Measurements from ENCODE around the gene CAMK1.

The CAMK1 gene

DNA sequence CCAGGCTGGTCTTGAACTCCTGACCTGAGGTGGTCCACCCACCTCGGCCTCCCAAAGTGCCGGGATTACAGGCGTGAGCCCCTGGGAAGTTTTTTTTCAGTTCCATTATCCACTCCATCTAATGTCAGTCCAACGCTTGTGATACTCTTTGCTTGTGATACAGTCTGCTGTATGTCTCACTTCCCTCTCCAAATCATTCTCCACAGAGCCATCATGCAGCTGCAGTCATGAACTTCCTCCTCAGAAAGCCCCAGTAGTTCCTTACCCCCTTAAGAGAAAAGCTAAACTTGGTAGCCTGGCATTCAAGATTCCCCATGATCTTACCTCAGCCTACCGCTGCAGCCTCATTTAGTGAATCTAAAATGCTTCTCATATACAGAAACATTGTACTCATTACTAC is 25.5 kb upstream of the CAMK1 start:
- in situ Hi-C loops (cut with HindIII; ENCODE audit: low pct_ligation_motif_present, low pct_unique_long_range_greater_than_20kb, low sequenced_read_pairs), result no loop called here
- no peak for DNase-seq

DNA sequence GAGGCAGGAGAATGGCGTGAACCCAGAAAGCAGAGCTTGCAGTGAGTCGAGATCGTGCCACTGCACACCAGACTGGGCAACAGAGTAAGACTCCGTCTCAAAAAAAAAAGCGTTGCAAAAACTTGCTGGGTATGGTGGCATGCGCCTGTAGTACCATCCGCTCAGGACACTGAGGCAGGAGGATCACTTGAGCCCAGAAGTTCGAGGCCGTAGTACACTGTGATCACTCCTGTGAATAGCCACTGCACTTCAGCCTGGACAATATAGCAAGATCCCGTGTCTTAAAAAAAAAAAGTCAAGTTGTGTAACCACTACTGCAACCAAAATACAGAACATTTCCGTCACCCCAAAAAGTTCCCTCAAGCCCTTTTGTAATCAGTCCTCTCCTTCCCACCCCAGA is 24.7 kb upstream of the CAMK1 start:
- no peak for DNase-seq
- in situ Hi-C loops (cut with HindIII; ENCODE audit: low pct_ligation_motif_present, low pct_unique_long_range_greater_than_20kb, low sequenced_read_pairs), result no loop called here

DNA sequence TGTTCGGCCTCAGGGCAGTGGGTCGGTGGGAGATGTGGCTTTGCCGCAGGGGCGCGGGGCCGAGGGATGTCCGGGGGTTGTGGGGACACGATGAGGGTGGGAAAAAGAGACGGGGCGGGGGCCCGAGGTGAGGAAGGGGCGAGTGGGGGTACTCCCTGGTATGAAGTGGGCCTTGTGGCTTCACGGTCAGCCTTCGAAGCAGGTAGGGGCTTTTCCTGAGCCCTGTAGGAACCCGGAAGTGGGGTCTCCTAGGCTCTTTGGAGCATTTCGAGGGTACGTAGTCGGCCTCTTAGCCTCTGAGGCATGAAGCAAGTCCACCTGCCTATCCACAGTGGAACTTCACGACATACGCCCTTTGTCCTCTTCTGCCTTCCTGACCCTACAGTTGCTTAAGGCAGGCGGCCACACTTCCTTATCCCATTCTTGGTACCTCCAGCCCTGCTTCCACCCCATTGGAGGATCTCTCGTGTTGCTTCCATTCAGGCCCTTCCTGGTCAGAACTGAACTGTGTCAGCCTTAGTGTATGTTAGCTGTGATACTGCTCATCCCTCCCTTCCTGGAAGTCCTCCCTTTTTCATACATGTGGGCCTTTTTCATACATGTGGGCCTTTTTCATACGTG is 23.5 kb upstream of the CAMK1 start:
- in situ Hi-C loops (cut with HindIII; ENCODE audit: low pct_ligation_motif_present, low pct_unique_long_range_greater_than_20kb, low sequenced_read_pairs), result no loop called here
- DNase-seq, result peak; percentile 48

DNA sequence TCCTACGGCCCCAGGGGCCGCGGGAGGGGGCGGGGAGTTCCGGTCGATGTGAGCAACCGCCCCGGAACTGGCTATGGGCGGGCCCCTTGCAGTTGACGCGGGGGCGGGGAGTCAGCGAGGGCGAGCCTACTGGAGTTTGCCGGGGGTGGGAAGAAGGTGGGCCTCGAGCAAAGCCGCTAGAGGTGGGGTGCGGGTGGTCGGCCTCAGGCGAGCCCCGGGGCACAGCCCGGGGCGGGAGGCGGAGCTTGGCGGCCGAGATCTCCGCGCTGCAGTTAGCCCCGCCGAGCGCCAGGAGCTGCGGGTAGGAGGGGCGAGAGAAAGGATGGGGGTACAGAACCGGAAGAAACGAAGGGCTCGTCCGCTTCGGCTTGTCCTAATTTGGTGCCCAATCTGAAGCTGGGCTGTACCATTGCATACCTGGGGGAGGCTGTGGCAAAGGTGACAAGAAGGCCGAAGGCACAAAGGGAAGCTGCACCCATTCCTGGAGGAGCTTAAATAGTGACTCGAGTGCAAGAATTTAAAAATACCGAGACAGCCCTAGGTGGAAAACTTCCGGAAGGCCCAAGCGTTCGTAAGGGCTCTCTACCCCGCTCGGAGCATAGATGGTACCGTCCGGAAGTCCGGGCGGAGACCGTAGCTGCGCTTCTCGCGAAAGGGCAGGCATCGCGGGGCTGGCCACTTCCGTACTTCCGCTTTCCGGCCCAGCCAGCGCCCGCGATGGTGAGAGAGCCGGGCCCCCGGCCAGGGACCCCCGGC is 22.8 kb upstream of the CAMK1 start, which contains the start of the genes ARPC4 and TADA3:
Gene ARPC4 (plus strand): TSS at position 678 of the 756 bp plus-strand sequence. CDS start 40 bp downstream, at position 718.
Gene TADA3 (minus strand): TSS at position 69 of the 756 bp plus-strand sequence. CDS start 1,007 bp downstream, outside the sequence.
- in situ Hi-C loops (cut with HindIII; ENCODE audit: low pct_ligation_motif_present, low pct_unique_long_range_greater_than_20kb, low sequenced_read_pairs), result no loop called here
- peak; percentile 89 for DNase-seq

DNA sequence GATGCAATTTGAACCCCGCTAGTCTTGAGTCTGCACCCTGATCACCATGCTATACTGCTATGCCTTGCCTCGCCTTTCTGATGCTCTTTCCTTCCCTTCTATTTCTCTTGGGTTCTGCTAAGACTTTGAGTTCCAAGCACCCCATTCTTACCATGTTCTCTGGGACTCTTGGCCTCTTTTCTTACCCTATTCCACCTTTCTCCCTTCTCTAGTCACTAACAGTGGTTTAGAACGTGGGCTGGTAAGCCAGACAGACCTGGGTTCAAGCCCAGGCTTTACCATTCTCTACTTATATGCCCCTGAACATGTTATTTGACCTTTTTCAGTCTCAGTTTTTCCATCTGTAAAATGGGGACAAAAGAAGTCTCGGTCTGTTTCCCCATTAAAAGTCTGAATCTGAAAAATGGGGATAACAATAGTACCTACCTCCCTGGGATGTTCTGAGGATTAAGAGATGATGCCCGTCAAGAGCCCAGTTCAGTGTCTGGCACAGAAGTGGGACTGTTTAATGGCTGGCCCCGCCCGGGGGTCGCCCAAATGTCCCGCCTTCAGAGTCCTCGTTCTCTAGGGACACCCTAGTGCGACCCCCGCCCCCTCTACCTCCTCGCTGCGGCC is 22.1 kb upstream of the CAMK1 start:
- DNase-seq, result no peak
- in situ Hi-C loops (cut with HindIII; ENCODE audit: low pct_ligation_motif_present, low pct_unique_long_range_greater_than_20kb, low sequenced_read_pairs), result no loop called here

DNA sequence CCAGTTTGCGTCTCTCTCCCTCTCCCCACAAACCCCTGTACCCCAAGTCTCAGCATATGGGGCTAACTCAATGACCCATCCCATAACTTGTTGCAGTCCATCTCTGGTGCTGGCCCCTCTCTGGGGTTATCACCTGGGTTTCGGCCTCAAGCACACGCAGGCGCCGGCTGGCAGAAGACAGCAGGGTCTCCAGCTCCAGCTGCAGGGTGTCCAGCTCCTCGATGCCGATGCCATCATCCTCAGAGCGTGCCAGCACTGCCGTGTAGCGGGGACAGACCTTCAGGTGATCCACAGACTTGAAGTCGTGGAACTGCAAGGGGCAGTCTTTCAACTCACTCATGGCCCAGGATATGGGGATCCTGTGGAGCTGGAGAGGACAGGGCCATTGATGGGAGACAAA is 21.4 kb upstream of the CAMK1 start:
- DNase-seq, result no peak
- in situ Hi-C loops (cut with HindIII; ENCODE audit: low pct_ligation_motif_present, low pct_unique_long_range_greater_than_20kb, low sequenced_read_pairs), result no loop called here

DNA sequence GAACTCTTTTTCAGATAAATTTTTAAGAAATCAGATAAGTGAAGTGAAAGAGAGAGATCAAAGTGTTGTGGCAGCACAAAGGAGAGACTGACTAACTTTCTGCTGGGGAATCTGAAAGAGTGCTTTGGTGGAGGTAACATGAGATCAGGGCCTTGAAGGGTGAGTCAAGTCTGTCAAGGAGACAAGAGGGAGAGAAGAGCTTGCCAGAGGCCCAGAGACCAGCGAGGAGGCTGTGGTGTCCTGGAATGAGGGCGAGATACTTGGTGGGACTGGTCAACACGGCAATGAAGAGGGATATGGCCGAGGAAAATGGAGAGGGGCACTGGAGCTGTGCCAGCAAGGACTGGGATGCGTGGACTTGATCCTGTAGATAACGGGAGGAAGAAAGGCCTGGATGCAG is 18.0 kb upstream of the CAMK1 start:
- in situ Hi-C loops (cut with HindIII; ENCODE audit: low pct_ligation_motif_present, low pct_unique_long_range_greater_than_20kb, low sequenced_read_pairs), result no loop called here
- no peak for DNase-seq

DNA sequence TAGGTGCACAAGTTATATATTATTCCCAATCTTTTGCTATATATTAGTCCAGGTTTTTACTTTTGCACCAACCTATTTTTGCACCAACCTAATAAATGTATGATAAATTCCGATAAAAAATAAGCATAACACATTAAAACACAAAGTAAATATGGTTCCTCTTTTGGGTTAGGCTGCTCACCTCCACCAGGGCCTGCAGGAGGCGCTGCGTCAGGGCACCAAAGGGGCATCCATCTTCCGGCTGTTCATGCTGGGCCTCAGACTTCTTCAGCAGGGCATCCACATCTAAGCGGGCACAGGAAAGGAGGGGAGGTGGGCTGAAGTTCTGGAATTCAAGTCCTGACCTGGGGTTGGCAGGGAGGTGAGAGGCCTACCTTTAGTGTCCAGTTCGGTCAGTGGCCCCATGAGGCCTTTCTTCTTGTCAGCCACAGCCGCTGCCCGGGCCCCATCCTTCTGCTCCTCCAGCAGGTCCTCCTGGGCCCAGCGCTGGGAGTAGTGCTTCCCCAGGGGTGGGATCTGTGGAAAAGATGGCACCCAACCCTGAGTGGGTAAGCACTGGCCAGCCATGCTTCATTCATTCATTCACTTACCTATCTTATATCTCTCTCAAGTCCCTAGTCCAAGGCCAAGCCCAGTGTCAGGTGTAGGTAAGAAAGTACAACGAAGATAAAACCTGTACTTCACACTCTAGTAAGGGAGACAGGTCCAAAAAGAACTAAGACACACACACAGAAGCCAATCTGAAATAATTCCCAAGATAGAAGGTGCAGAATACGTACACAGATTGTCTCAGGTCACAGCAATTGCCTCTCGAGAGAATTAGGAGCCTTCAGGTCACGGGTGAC is 17.3 kb upstream of the CAMK1 start:
- in situ Hi-C loops (cut with HindIII; ENCODE audit: low pct_ligation_motif_present, low pct_unique_long_range_greater_than_20kb, low sequenced_read_pairs), result no loop called here

DNA sequence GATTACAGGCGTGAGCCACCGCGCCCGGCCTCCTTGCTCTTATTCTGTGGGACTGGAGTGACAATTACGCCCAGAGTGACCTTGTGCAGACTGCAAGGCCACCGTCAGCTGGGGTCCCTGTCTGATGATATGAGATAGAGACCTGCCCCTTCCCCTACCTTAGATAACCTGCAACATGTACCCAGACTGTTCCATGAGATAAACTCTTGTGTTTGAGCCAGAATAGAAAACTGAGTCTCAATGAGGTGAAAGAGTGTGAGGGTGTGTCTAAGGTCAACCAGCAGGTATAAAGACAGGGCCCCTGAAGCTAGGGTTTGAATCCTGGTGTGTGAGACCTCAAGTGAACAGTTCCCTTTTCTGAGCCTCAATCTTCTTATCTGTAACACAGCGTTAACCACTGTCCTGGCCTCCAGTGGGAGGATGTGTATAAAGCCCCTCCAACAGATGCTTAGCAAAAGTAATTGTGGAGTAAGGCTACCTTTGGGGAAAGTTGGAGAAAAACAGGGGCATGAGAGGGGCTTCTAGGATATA is 16.5 kb upstream of the CAMK1 start:
- DNase-seq, result no peak
- in situ Hi-C loops (cut with HindIII; ENCODE audit: low pct_ligation_motif_present, low pct_unique_long_range_greater_than_20kb, low sequenced_read_pairs), result no loop called here

More for the DNA sequence above, 17.3 kb upstream of the CAMK1 start:
- DNase-seq, result no peak

DNA sequence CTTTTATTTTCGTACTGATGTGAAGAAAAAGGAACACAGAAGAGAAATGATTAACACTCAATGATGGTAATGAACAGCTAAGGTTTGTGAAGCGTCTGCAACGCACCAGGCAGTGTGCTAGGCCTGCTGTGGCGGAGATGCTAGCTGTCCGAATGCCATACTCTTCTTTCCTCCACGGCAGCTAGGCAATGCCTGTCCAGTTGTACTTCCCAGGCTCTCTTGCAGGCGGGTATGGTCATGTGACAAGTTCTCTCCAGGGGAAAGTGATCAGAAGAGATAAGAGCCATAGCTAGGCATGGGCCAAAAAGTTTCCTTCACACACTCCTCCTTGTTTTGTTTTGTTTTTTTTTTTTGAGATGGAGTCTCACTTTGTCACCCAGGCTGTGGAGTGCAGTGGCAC is 15.9 kb upstream of the CAMK1 start:
- in situ Hi-C loops (cut with HindIII; ENCODE audit: low pct_ligation_motif_present, low pct_unique_long_range_greater_than_20kb, low sequenced_read_pairs), result no loop called here
- DNase-seq, result no peak

DNA sequence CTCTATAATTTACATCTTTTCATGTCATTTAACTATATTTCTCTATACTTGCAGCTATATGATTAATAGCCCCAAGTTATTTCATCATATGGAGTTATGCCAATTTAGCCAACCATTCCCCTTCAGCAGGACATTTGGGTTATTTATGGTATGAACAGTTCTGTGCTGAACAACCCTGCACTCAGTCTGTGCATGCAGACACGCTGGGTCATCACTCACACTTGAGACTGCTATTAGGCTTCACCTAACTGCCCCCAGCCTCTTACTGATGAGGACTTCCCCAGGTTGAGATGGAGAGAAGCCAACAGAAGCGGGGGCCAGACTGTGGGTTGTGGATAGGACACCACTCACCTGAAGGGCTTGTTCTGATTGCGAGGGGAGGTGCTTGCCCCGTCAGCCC is 15.2 kb upstream of the CAMK1 start:
- in situ Hi-C loops (cut with HindIII; ENCODE audit: low pct_ligation_motif_present, low pct_unique_long_range_greater_than_20kb, low sequenced_read_pairs), result no loop called here
- no peak for DNase-seq

DNA sequence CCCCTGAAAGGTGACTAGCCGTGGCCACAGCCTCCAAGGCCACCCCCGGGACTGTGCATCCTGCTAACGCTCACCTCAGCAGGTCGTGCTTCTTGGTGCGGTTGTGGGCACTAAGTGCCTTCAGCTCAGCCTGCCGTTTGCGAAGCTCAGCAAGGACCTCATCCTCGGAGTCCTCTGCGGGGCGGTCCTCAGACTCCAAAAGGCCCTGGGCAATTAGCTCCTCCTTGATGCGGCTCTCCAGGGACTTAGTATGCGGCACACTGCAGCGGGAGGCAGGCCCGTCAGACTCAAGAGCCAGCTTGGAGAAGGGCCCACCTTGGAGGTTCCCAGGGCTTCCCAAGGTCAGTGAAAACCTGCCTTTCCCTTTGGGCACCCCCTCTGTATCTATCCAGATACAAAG is 14.2 kb upstream of the CAMK1 start:
- no peak for DNase-seq
- in situ Hi-C loops (cut with HindIII; ENCODE audit: low pct_ligation_motif_present, low pct_unique_long_range_greater_than_20kb, low sequenced_read_pairs), result no loop called here

DNA sequence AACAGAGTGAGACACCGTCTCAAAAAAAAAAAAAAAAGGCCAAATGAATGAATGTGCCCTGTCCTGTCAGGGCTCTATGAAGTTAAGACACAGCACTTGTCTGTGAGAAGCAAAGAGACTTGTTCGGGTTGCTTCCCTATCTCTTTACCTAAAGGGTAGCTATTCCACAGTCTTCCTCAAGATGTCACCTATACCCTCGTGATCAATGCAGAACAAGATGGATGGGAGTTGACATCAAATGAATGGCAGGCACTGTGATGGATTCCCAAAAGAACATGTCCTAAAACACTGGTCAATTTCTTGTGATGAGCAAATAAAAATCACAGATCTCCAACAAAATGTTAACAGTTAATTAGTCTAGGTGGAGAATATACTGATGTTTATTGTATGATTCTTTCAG is 13.0 kb upstream of the CAMK1 start:
- DNase-seq, result no peak
- in situ Hi-C loops (cut with HindIII; ENCODE audit: low pct_ligation_motif_present, low pct_unique_long_range_greater_than_20kb, low sequenced_read_pairs), result no loop called here

DNA sequence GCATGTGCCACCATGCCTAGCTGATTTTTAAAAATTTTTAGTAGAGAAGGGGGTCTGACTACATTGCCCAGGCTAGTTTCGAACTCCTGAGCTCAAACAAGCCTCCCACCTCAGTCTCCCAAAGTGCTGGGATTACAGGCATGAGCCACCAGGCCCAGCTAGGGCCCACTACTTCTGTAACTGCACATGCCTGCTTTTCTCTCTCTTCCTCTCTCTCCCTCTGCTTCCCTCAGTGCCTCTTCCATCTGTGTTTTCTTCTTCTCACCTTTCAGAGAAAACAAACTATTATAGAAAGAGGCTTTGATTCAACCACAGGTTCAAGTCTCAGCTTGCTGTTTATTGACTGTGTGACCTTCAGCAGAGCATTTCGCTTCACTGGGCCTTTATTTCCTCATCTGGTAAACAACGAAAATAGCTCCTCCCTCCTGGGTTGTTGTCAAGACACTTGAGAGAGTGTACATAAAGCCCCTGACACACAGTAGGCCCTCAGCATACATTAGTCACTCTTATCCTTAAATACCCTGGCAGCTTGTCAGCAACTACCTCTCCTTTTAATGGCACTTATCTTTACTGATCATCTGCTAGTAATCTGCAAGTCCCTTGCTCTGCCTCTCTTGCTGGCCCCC is 12.3 kb upstream of the CAMK1 start:
- DNase-seq, result no peak
- in situ Hi-C loops (cut with HindIII; ENCODE audit: low pct_ligation_motif_present, low pct_unique_long_range_greater_than_20kb, low sequenced_read_pairs), result no loop called here

DNA sequence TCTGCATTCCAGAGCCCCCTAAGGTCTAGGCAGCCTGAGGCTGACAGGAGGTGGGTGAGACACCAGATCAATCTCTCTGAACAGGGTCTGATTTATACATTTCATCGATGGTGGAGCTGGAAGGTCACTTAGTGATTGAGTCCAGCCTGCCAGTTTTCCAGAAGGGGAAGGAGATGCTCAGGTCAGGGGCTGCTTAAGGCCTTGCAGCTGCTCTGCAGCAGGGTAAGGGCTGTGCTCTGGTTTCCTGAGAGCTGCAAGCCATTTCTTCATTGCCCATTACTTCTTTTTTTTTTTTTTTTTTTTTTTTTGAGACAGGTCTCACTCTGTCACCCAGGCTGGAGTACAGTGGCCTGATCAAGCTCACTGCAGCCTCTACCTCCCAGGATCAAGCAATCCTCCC is 11.8 kb upstream of the CAMK1 start:
- no peak for DNase-seq

DNA sequence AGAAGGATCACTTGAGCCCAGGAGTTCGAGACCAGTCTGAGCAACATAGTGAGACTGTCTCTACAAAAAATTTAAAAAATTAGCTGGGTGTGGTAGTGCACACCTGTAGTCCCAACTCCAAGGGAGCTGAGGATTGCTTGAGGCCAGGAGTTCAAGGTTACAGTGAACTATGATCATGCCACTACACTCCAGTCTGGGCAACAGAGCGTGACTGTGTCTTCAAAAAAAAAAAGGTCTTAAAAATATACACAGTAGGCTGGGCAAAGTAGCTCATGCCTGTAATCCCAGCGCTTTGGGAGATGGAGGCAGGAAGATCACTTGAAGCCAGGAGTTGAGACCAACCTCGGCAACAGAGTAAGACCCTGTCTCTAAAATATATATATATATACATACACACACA is 11.2 kb upstream of the CAMK1 start:
- in situ Hi-C loops (cut with HindIII; ENCODE audit: low pct_ligation_motif_present, low pct_unique_long_range_greater_than_20kb, low sequenced_read_pairs), result no loop called here
- no peak for DNase-seq

More for the DNA sequence above, 11.8 kb upstream of the CAMK1 start:
- in situ Hi-C loops (cut with HindIII; ENCODE audit: low pct_ligation_motif_present, low pct_unique_long_range_greater_than_20kb, low sequenced_read_pairs), result no loop called here

DNA sequence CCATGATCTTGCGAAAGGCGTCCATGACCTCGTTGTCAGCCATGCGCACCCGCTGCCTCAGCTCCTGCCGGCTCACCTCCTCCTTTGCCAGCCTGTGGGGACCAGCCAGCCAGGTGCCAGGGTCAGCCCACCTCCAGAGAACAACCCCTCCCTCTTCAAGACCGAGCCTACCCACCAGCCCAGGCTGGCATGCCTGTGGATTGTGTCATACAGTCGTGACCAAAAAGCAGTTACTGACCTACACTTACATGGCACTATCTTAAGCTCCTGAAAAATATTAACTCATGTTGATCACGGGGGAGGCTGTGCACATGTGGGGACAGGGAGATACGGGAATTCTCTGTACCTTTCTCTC is 10.7 kb upstream of the CAMK1 start:
- in situ Hi-C loops (cut with HindIII; ENCODE audit: low pct_ligation_motif_present, low pct_unique_long_range_greater_than_20kb, low sequenced_read_pairs), result no loop called here

DNA sequence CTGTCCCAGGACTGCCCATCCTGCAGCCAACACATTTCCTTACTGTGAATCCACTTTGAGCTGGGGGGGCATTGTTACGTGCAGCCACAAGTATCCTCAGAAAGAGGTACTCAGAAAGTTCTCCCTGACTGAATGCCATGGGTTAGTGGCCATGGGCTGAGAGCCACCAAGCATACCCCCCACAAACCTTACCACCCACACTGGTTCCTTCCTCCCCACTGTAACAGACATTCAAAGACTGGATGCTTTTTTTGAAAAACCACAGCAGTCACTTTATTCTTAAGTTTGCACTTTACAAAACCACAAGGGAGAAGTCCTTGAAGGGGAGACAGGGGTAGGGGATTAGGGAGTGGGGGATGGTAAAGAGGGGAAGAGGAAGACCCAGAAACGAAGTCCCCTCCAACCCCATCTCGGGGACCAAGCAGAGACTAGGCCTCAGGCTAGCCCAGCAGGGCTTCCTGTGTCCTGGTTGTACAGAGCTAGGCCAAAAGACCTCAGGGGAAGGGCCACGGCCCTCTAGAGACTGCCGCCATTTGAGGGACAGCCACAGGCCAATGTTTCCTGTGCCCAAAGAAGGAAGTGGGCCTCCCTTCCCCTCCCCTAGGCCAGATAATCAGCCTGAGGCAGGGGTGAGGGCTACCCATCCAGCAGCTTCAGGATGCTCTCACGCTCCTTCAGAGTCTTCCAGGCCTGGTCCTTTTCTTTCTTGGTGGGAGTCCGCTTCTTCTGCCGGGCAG is 10.1 kb upstream of the CAMK1 start:
- DNase-seq, result peak; percentile 10
- in situ Hi-C loops (cut with HindIII; ENCODE audit: low pct_ligation_motif_present, low pct_unique_long_range_greater_than_20kb, low sequenced_read_pairs), result no loop called here

More for the DNA sequence above, 10.7 kb upstream of the CAMK1 start:
- DNase-seq, result peak; percentile 82

All from ACHN (cell line).